ENCODE results near the gene SFI1.
A peak's percentile ranks its signal among the peaks of the same experiment; 100 is the strongest.
"Not testable (repeated sequence)": the region's sequence is repeated elsewhere in the genome, so short reads cannot be mapped to it uniquely, and the experiment has no call there.

SFI1 gene

DNA sequence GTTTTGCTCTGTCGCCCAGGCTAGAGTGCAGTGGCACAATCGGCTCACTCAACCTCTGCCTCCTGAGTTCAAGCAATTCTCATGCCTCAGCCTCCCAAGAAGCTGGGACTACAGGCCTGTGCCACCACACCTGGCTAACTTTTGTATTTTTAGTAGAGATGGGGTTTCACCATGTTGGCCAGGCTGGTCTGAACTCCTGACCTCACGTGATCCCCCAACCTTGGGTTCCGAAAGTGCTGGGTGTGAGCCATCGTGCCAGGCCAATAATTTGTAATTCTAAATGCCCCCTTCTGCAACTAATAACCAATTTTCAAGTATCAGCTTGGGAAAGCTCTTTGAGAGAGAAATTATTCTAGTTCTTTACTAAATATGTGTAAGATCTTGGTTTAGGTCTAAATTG is 3.0 kb upstream of the SFI1 start:
- DNase-seq: not testable (repeated sequence)

DNA sequence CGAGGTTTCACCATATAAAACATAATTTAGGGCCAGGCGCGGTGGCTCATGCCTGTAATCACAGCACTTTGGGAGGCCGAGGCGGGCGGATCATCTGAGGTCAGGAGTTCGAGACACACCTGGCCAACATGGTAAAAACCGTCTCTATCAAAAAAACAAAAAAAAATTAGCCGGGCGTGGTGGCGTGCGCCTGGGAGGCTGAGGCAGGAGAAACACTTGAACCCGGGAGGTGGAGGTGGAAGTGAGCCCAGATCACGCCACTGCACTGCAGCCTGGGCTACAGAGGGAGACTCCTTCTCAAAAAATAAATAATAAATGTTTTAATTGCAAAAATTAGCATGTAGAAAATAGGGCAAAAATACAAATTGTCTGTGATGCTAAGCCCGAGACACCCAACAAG is 993 bp upstream of the SFI1 start:
- no peak for DNase-seq

DNA sequence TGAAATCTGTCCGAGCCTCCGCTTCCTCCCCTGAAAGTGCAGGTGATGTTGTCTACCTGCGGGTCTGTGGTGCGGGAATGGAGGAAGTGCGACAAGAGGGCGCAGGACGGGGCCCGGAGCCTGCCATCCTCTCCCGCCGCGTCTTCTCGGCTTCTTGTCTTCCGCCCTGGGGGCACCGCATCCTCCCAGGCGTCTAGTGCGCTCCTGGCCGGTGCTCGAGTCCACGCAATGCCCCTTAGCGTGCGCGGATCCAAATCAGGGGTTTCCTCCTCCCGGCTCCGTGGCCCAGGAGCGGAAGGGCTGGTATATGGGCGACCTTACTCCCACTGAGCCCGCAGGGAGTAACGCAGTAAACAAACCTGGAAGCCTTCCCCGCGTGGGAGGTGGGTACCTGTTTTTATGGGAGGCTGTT is 405 bp downstream of the SFI1 start:
- no peak for DNase-seq

DNA sequence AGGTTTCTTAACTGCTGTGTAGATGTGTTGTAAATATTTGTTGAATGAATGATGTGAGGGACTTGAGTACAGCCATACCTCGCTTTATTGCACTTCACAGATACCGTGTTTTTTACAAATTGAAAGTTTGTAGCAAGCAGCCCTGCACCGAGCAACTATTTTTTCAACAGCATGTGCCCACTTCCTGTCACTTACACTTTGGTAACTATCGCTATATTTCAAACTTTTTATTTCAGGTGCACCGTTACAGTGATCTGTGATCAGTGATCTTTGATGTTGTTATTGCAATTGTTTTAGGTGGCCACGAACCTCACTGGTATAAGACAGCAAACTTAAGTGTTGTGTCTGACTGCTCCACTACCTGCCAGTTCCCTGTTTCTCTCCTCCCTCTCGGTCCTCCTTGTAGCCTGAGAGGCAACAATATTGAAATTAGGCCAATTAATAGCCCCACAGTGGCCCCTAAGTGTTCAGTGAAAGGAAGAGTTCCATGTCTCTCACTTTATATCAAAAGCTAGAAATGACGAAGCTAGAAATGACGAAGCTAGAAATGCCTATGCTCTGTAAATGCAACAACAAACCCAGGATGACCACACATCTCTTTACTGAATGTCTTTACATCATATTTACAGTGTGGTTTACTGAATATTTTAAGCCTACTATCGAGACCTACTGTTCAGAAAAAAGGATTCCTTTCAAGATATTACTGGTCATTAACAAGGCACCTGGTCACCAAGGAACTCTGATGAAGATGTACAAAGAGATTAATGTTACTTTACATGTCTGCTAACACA is 1.0 kb downstream of the SFI1 start:
- DNase-seq: no peak

DNA sequence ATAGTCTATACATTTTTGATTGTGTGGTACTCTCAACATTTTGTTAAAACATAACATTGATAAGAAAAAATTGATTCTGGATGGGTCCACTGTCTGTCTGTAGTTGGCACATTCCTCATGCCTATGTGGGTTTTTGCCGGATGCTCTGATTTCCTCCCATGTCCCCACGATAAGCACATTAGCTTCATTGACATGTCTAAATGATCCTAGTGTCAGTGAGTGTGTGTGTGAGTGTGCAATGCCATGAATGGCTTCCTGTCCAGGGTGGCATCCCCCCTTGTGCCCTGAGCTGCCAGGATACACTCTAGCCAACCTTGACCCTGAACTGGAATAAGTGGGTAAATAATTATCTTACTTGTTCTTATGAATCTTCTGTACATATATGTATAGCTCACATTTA is 5.4 kb downstream of the SFI1 start:
- no peak for DNase-seq

DNA sequence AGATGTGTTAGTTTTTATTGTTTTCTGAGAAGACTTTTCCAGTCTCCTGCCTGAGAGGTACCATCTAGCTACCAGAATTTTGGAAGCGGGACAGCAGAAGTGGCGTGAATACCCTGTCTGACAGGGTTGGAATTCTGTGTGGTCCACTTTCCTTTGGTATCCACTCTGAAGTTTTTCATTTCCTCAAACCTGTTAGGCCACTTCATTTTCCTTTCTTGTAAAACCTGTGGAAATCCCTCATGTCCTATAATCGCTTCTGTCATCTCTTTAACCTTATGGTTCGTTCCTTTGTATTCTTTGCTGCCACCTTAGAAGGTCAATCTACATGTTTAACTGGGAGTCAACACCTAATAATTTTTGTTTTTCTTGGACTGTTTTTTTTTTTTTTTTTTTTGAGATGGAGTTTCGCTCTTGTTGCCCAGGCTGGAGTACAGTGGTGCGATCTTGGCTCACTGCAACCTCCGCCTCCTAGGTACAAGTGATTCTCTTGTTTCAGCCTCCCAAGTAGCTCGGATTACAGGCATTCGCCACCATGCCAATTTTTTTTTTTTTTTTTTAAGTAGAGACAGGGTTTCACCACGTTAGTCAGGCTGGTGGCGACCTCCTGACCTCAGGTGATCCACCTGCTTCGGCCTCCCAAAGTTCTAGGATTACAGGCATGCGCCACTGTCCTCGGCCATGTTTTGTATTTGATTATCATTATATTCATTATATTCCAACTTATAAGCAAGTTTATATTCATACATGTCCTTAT is 7.1 kb downstream of the SFI1 start:
- no peak for DNase-seq

DNA sequence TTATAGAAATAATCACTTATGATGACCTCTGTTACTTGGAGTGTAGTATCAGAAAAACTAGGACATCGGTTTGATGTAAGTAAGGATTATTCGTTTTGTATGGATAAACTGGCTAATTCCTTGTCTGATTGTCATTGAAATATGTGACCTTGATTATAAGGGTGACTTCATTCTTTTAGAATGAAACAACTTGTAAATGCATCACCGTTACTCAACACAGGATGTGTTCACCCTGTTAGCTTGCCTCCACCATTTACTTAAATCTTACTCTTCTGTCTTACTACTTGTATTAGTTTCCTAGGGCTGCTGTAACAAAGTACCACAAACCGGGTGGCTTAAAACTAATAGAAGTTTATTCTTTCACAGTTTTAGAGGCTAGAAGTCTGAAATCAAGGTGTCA is 7.9 kb downstream of the SFI1 start:
- DNase-seq: no peak

DNA sequence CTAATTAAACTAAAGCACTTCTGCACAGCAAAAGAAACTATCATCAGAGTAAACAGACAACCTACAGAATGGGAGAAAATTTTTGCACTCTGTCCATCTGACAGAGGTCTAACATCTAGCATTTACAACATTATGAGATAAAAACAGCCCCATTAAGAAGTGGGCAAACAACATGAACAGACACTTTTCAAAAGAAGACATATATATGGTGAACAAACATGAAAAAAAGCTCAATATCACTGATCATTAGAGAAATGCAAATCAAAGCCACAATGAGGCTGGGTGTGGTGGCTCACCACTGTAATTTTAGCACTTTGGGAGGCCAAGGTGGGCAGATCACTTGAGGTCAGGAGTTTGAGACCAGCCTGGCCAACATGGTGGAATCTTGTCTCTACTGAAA is 11.2 kb downstream of the SFI1 start:
- not testable (repeated sequence) for DNase-seq

DNA sequence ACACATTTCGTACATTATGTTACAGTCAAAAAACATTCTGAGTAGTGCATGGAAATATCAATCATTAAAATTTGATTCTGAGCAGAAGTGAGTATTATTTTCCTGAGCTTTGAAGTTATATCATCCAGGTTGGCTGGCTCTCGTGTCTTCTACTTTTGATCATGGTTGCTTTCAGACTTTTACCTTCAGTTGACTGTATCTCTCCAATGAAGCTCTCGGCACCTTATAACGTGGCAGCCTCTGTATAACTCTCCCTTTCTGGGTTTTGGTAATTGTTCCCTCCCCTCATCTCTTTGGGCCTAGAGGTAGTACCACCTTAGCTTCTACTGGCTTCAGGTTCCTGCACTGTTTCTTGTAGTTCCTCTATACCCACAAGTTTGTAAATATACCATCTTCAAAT is 12.2 kb downstream of the SFI1 start:
- DNase-seq: no peak

DNA sequence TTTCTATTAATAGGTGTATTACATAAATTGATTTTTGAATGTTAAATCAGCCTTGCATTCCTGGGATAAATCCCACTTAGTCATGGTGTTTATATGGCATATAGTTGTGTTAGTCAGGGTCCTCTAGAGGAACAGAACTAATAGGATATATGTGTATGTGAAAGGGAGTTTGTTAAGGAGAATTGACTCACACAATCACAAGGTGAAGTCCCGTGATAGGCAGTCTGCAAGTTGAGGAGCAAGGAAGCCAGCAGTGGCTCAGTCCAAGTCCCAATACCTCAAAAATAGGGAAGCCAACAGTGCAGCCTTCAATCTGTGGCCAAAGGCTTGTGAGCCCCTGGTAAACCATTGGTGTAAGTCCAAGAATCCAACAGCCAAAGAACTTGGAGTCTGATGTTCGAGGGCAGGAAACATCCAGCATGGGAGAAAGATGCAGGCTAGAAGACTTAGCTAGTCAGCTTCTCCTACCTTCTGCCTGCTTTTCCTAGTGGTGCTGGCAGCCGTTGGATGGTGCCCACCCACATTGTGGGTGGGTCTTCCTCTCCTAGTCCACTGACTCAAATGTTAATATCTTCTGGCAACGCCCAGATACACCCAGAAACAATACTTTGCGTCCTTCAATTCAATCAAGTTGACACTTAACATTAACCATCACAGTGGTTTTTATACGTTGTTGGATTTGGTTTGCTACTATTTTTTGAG is 12.9 kb downstream of the SFI1 start:
- no peak for DNase-seq

DNA sequence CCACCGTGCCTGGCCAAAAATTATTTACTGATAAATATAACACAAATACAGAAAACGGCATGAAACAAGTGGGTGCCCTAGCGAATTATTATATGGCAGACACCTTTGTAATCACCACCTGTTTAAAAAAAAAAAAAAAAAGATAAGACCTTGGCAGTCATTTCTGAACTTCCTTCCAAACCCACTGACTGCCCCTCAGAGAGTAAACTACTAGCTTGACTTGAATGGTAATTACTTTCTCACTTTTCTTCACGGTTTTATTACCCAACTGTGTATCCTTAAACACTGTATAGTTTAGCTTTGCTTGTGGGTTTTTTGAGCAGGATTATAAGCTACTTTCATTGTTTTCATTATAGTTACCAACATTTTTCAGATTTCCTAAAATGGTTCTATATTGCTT is 23.7 kb downstream of the SFI1 start:
- no peak for DNase-seq

DNA sequence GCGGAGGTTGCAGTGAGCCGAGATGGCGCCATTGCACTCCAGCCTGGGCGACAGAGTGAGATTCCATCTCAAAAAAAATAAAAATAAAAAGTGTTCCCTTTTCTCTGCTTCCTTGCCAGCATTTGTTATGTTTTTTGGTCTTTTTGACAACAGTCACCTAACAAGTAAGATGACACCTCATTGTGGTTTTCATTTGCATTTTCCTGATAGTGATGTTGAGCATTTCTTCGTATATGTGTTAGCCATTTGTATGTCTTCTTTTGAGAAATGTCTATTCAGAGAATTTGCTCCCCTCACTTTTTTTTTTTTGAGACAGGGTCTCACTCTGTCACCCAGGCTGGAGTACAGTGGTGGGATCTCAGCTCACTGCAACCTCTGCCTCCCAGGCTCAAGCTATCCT is 27.8 kb downstream of the SFI1 start:
- DNase-seq: not testable (repeated sequence)

DNA sequence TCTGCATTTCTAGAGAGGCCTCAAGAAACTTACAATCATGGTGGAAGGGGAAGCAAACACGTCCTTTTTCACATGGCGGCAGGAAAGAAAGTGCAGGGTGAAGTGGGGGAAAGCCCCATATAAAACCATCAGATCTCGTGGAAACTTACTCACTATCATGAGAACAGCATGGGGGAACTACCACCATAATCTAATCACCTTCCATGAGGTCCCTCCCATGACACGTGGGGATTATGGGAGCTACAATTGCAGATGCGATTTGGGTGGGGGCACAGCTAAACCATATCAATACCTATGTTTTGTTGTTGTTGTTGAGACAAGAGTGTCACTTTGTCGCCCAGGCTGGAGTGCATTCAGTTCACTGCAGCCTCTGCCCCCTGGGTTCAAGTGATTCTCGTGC is 29.9 kb downstream of the SFI1 start:
- DNase-seq: no peak

DNA sequence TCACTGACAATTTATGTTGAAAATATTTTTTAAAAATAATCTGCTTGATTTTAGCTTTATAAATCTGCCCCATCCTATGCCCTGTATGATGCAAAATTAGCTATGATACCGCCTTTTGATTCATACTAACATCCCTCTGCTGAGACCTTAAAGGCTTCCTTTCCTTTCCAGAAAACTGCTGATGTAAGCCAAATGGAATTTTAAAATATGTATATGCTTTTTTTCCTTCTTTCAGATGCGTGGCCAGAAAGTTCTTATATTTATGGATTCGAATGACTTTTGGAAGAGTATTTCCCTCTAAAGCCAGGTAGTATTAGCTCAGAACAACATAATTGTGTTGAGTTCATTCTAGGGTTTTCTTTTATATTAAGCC is 34.5 kb downstream of the SFI1 start:
- DNase-seq: peak; percentile 54

DNA sequence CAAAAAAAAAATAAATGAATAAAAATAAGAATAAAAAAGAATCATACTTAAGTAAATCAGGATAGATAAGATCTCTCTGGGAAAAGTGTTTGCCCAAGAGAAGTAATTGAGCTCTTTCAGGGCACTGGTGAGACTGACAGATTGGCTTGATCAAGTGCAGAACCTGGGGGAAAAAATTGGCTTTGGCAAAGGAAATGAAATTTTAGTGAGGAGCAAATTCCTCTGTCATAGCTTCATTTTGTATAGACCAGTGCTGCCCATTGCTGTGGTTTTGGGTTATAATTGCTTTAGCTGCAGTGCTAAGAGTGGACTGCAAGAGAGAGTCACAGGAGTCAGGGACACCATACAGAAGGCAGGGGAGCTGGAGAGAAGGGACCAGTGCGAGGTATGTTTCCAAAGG is 35.7 kb downstream of the SFI1 start:
- no peak for DNase-seq

DNA sequence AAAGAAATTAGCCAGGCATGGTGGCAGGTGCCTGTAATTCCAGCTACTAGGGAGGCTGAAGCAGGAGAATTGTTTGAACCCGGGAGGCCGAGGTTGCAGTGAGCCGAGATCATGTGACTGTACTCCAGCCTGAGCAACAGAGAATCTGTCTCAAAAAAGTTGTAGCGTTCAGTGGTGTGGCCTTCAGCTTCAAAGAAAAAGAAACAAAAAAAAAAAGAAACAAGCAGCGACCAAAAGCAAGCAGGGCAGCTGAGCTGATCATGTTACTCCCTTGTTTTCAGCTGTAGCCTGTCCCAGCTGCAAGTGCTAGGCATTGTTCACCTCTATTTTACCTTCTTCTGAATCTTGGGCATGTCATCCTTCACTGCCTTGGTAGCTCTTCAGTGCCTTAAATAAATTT is 37.0 kb downstream of the SFI1 start:
- no peak for DNase-seq

DNA sequence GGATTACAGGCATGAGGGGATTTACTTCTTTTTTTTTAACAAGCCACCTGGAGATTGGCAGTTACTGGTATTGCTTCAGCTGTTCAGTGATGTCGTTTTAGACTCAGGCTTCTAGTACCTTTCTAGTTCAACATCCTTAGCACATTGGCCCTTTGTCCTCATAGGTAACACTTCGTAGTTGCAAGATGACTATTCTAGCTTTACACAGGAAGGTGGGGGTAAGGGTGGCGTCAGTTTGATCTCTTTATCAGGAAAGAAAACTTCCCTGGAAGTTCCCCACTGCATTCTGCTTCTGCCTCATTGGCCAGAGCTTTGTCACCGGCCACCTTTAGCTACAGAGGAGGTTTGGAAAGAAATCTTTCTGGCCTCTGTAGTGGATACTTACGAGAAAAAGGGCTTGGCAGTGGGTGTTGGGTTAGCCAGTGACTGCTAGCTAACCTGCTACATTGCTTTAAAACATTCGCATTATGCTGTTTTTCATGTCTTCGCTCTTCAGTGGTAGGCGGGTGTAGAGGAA is 40.7 kb downstream of the SFI1 start:
- no peak for DNase-seq

DNA sequence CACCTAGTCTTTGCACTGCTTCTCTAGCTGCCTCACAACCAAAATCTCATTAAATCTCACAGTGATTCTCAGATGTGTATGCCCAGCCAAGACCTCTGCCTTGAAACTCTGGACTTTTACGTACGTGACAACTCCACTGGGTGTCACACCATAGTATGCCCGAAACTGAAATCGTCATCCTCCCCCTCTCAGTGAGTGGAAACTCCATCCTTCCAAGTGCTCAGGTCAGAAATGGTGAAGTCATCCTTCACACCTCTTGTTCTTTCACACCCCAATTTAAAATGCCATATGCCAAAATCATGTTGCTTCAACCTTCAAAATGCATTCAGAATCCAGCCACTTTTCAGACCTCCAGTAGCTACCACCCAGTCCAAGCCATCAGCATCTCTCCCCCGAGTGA is 42.5 kb downstream of the SFI1 start:
- no peak for DNase-seq

DNA sequence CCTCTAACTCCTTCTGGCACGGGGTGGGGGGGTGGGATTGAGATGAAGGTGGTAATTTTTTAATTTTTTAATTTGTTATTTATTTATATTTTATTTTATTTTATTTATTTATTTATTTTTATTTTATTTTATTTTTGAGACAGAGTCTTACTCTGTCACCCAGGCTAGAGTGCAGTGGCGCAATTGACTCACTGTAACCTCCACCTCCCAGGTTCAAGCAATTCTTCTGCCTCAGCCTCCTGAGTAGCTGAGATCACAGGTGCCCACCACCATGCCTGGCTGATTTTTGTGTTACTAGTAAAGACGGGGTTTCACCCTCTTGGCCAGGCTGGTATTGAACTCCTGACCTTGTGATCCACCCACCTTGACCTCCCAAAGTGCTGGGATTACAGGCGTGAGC is 43.8 kb downstream of the SFI1 start:
- DNase-seq: not testable (repeated sequence)

DNA sequence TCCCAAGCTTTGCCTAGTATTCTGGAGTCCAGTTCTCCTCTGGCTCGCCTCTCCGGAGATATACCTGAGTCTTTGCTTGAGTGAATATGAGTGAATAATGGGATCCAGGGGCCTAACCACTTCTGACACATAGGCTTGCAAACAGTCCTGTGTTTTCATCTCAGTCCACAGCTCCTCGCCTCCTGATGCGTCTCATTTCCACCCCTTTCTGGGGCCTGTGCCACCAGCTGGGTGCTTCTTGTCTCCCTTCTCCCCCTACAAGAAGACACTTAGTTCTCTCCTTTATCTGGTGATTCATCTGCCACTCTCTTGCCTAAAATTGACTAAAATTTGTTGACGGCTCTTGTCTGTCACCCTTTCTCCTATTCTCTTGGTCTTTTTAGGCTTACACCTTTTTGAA is 44.6 kb downstream of the SFI1 start:
- DNase-seq: no peak

DNA sequence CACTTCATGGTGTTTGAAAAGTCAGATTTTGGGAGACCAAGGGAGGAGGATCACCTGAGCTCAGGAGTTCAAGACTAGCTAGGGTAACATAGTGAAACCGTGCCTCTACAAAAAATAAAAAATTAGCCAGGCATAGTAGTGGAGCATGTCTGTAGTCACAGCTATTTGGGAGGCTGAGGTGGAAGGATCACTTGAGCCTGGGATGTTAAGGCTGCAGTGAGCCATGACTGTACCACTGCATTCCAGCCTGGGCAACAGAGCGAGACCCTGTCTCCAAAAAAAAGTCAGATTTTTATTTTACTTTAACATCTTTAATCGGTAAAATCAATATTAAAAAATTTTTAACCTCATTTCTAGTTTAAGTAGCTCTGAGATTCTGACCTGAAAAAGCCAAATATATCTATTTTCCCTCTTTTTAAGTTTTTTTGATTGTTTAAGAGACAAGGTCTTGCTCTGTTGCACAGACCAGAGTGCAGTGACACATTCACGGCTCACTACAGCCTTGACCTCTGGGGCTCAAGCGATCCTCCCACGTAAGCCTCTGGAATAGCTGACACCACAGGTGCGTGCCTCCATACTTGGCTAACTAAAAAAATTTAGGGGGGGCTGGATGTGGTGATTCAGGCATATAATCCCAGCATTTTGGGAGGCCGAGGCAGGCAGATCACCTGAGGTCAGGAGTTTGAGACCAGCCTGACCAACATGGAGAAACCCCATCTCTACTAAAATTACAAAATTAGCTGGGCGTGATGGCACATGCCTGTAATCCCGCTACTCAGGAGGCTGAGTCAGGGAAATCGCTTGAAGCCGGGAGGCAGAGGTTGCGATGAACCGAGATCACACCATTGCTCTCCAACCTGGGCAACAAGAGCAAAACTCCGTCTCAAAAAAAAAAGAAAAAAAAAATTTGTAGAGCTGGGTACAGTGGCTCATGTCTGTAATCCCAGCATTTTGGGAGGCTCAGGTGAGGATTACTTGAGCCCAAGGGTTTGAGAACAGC is 48.4 kb downstream of the SFI1 start:
- DNase-seq: no peak

DNA sequence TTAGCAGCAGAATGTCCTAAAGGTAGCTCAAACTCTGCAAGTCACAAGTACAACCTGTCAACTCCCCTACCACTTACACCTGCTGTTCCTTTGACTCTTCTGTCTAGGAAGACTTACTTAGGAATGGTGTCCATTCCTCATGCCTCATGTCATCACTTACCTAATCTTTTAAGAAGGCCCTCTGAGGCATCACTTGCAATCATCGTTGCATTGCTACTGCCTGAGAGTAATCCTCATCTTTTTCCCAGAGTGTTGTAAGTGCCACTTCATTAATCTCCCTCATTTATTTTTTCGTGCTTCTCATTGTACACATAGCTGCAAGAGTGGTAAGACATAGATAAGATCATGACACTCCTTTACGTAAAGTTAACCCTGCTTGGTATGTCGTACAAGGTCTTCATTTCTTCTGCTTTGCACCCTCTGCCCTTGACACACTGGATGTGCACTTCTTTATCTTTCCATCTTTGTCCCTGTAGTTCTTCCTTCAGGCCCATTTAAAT is 54.6 kb downstream of the SFI1 start:
- DNase-seq: no peak

Measured in amniotic stem cell (primary cell).